IMR-90 (cell line): ENCODE results near the gene CHRNA1. TPM values are rescaled to one million over a fixed set of nuclear protein-coding genes. Genes with fewer than 3 reads are reported as not detected.

ENCODE experiments used
- ATAC-seq: fragments of 200-7000 bp; cut with Tn5 transposase; 2 replicates; pipeline ENCODE4 v1.9.1; 2020; ENCODE audit warnings: low read depth, mild to moderate bottlenecking, moderate library complexity
- BruUV-seq: library from RNA; stranded (reverse); fragments of 400-500 nt; replicated peaks from 2 replicates; lab custom pipeline; 2021; lab: Mats Ljungman, UMichigan
- CTCF ChIA-PET: fragments of 300-600 bp; formaldehyde crosslinking; extraction: SDS; loops from one replicate; lab custom pipeline; 2021; ENCODE audit warnings: antibody characterized with exemption; lab: Yijun Ruan, JAX
- POLR2A ChIA-PET: fragments of 300-600 bp; sonication (Branson Sonifier 250); formaldehyde crosslinking; loops from one replicate; lab custom pipeline; 2022; ENCODE audit warnings: antibody characterized with exemption; ENCODE audit not compliant: unreplicated experiment; lab: Charles Lee
- DNase-seq: peaks from one replicate; pipeline ENCODE4 v3.0.0; 2013
- H2AFZ ChIP-seq: replicated peaks from 2 replicates; pipeline ENCODE3; 2013; ENCODE audit warnings: low read length, mild to moderate bottlenecking; ENCODE audit not compliant: poor library complexity
- H2AK5ac ChIP-seq: 2 replicates; pipeline ENCODE4 v1.6.1; 2013; ENCODE audit warnings: low read depth, low read length, inconsistent platforms
- H2AK9ac ChIP-seq: replicated peaks from 2 replicates; pipeline ENCODE3; 2013; ENCODE audit warnings: mild to moderate bottlenecking, low read depth, low read length, moderate library complexity; ENCODE audit not compliant: poor library complexity
- H2BK120ac ChIP-seq: 2 replicates; pipeline ENCODE4 v1.6.1; 2013; ENCODE audit warnings: low read depth, low read length, inconsistent platforms
- H2BK15ac ChIP-seq: 3 replicates; pipeline ENCODE4 v1.6.1; 2013; ENCODE audit warnings: low read depth, low read length, inconsistent platforms
- H2BK20ac ChIP-seq: 2 replicates; pipeline ENCODE4 v1.6.1; 2013; ENCODE audit warnings: low read depth, mild to moderate bottlenecking, inconsistent platforms, low read length, moderate library complexity
- H2BK5ac ChIP-seq: 2 replicates; pipeline ENCODE4 v1.6.1; 2013; ENCODE audit warnings: mild to moderate bottlenecking, low read depth, low read length, inconsistent platforms; ENCODE audit not compliant: poor library complexity, severe bottlenecking
- H3K14ac ChIP-seq: replicated peaks from 2 replicates; pipeline ENCODE4 v1.6.1; 2013; ENCODE audit warnings: low read depth, low read length, inconsistent platforms
- H3K18ac ChIP-seq: 2 replicates; pipeline ENCODE4 v1.6.1; 2013; ENCODE audit warnings: low read depth, low read length, control low read depth
- H3K23ac ChIP-seq: 2 replicates; pipeline ENCODE4 v1.6.1; 2013; ENCODE audit warnings: low read depth, low read length, inconsistent platforms
- H3K27ac ChIP-seq: 2 replicates; pipeline ENCODE4 v1.5.1; 2013; ENCODE audit warnings: mild to moderate bottlenecking, control low read depth, low read length; ENCODE audit not compliant: insufficient read depth
- H3K27me3 ChIP-seq: 2 replicates; pipeline ENCODE4 v1.6.1; 2013; ENCODE audit warnings: low read length; ENCODE audit not compliant: control insufficient read depth, insufficient read depth
- H3K36me3 ChIP-seq: 2 replicates; pipeline ENCODE4 v1.6.1; 2013; ENCODE audit warnings: low read length, mixed read lengths; ENCODE audit not compliant: control insufficient read depth, insufficient read depth
- H3K4ac ChIP-seq: 2 replicates; pipeline ENCODE4 v1.6.1; 2013; ENCODE audit warnings: low read depth, low read length, inconsistent platforms
- H3K4me1 ChIP-seq: 2 replicates; pipeline ENCODE4 v1.6.1; 2013; ENCODE audit warnings: low read length, mixed read lengths; ENCODE audit not compliant: control insufficient read depth, insufficient read depth
- H3K4me2 ChIP-seq: 2 replicates; pipeline ENCODE4 v1.6.1; 2013; ENCODE audit warnings: low read depth, mild to moderate bottlenecking, control low read depth, low read length, moderate library complexity
- H3K4me3 ChIP-seq: 2 replicates; pipeline ENCODE4 v1.5.1; 2013; ENCODE audit warnings: low read depth, mild to moderate bottlenecking, control low read depth, low read length, moderate library complexity; ENCODE audit not compliant: insufficient read depth
- H3K56ac ChIP-seq: 2 replicates; pipeline ENCODE4 v1.6.1; 2013; ENCODE audit warnings: low read length, inconsistent platforms; ENCODE audit not compliant: insufficient read depth; ENCODE audit errors: extremely low read depth
- H3K79me1 ChIP-seq, 2 experiments: 2 replicates each; pipeline ENCODE4 v1.6.1; 2013; ENCODE audit warnings: low read length in 2 of 2, inconsistent platforms in 1 of 2, low read depth in 1 of 2
- H3K9ac ChIP-seq: 2 replicates; pipeline ENCODE4 v1.6.1; 2013; ENCODE audit warnings: low read depth, low read length, control low read depth
- H3K9me1 ChIP-seq: 2 replicates; pipeline ENCODE4 v1.6.1; 2013; ENCODE audit warnings: low read length, inconsistent platforms; ENCODE audit not compliant: insufficient read depth
- H3K9me3 ChIP-seq: 2 replicates; pipeline ENCODE4 v1.6.1; 2013; ENCODE audit warnings: low read length; ENCODE audit not compliant: control insufficient read depth, insufficient read depth
- H4K20me1 ChIP-seq: 2 replicates; pipeline ENCODE4 v1.6.1; 2013; ENCODE audit warnings: low read length, inconsistent platforms; ENCODE audit not compliant: insufficient read depth
- H4K5ac ChIP-seq: 2 replicates; pipeline ENCODE4 v1.6.1; 2013; ENCODE audit warnings: mild to moderate bottlenecking, low read depth, low read length, control low read depth
- H4K8ac ChIP-seq, 2 experiments: 2 replicates each; pipeline ENCODE4 v1.6.1; 2013; ENCODE audit warnings: low read depth in 2 of 2, low read length in 2 of 2, control low read depth in 1 of 2, inconsistent platforms in 1 of 2
- H4K91ac ChIP-seq: 2 replicates; pipeline ENCODE4 v1.6.1; 2013; ENCODE audit warnings: low read depth, low read length, inconsistent platforms; ENCODE audit not compliant: insufficient read depth
- BHLHE40 ChIP-seq: fragments of 150-350 bp; IDR thresholded peaks from 2 replicates; pipeline ENCODE4 v1.6.1; 2016; ENCODE audit warnings: mild to moderate bottlenecking, low read depth, low read length
- CEBPB ChIP-seq: IDR thresholded peaks from 2 replicates; pipeline ENCODE4 v1.6.1; 2012; ENCODE audit warnings: low read depth, low read length, improper control_type of control experiment
- CHD1 ChIP-seq: IDR thresholded peaks from 2 replicates; pipeline ENCODE4 v1.6.1; 2012; ENCODE audit warnings: low read depth, low read length, improper control_type of control experiment
- FOS ChIP-seq: fragments of 150-350 bp; IDR thresholded peaks from 2 replicates; pipeline ENCODE4 v1.6.1; 2016; ENCODE audit warnings: low read depth, low read length
- MAFK ChIP-seq: IDR thresholded peaks from 2 replicates; pipeline ENCODE4 v1.6.1; 2012; ENCODE audit warnings: low read depth, low read length, improper control_type of control experiment
- MAZ ChIP-seq: IDR thresholded peaks from 2 replicates; pipeline ENCODE4 v1.6.1; 2012; ENCODE audit warnings: low read depth, mild to moderate bottlenecking, low read length, improper control_type of control experiment, moderate library complexity, borderline replicate concordance
- MXI1 ChIP-seq: IDR thresholded peaks from 2 replicates; pipeline ENCODE4 v1.6.1; 2012; ENCODE audit warnings: low read depth, mild to moderate bottlenecking, low read length, moderate library complexity, borderline replicate concordance
- NFE2L2 ChIP-seq: fragments of 150-350 bp; IDR thresholded peaks from 2 replicates; pipeline ENCODE4 v1.6.1; 2016; ENCODE audit warnings: low read depth, mild to moderate bottlenecking, low read length
- POLR2A ChIP-seq: IDR thresholded peaks from 2 replicates; pipeline ENCODE4 v1.6.1; 2012; ENCODE audit warnings: mild to moderate bottlenecking, low read depth, low read length
- RAD21 ChIP-seq: IDR thresholded peaks from 2 replicates; pipeline ENCODE4 v1.6.1; 2012; ENCODE audit warnings: low read length, improper control_type of control experiment
- RCOR1 ChIP-seq: IDR thresholded peaks from 2 replicates; pipeline ENCODE4 v1.6.1; 2012; ENCODE audit warnings: mild to moderate bottlenecking, low read length, improper control_type of control experiment; ENCODE audit not compliant: insufficient replicate concordance
- SMC3 ChIP-seq: fragments of 150-350 bp; IDR thresholded peaks from 2 replicates; pipeline ENCODE4 v1.6.1; 2016; ENCODE audit warnings: low read depth, mild to moderate bottlenecking, antibody characterized with exemption, low read length, moderate library complexity
- WGBS, 2 experiments: methylation state at CpG; one replicate each; pipeline versions ENCODE4 v1.1.5 to v1.1.7; 2013; ENCODE audit warnings: missing lambda C conversion rate in 2 of 2; ENCODE audit not compliant: insufficient read length in 1 of 2; ENCODE audit errors: extremely low coverage in 2 of 2; 5-methylcytosine and 5-hydroxymethylcytosine counted together
- dilution Hi-C: fragments of 300-500 bp; cut with HindIII; formaldehyde crosslinking; loops from one replicate; pipeline ENCODE4 v1.14.3; 2018; ENCODE audit warnings: low sequenced_read_pairs; ENCODE audit not compliant: unreplicated experiment
- in situ Hi-C: fragments of 300-500 bp; cut with MboI; formaldehyde crosslinking; loops from 3 replicates; pipeline ENCODE4 v1.14.3; 2019; ENCODE audit warnings: low sequenced_read_pairs, inconsistent platforms, mixed read lengths
- intact Hi-C: fragments of 100-400 bp; cut with micrococcal nuclease; formaldehyde crosslinking; loops from 2 replicates; pipeline ENCODE4 v1.10.0; 2022
- polyA plus RNA-seq, 3 experiments: library from polyadenylated mRNA; depleted of rRNA; stranded (reverse); fragments of >200 nt; gene quantifications; 2 replicates each; pipeline ENCODE4 v1.2.3, GENCODE V29; 2012; ENCODE audit warnings: low replicate concordance in 1 of 3
- total RNA-seq: library from RNA; depleted of rRNA; stranded (reverse); fragments of >200 nt; gene quantifications from 2 replicates; pipeline ENCODE4 v1.2.3, GENCODE V29; 2012
- TF ChIP-seq, protein P1 (sequence below): fragments of 150-350 bp; IDR thresholded peaks from 2 replicates; pipeline ENCODE4 v1.6.1; 2017; ENCODE audit warnings: mild to moderate bottlenecking, antibody characterized with exemption, low read length, low read depth
- TF ChIP-seq, protein P2 (sequence below): fragments of 150-350 bp; IDR thresholded peaks from 2 replicates; pipeline ENCODE4 v1.6.1; 2016; ENCODE audit warnings: low read depth, mild to moderate bottlenecking, low read length, moderate library complexity, borderline replicate concordance
- TF ChIP-seq, protein P3 (sequence below): conservative IDR thresholded peaks from 2 replicates; pipeline ENCODE4 v1.5.1; 2012; ENCODE audit warnings: mild to moderate bottlenecking, low read depth, low read length, improper control_type of control experiment

Gene CHRNA1
- total and polyA plus RNA-seq, 2 of the 4 experiments (the other 2 are of a cell fraction) = 0.75 to 0.90 TPM

DNA sequence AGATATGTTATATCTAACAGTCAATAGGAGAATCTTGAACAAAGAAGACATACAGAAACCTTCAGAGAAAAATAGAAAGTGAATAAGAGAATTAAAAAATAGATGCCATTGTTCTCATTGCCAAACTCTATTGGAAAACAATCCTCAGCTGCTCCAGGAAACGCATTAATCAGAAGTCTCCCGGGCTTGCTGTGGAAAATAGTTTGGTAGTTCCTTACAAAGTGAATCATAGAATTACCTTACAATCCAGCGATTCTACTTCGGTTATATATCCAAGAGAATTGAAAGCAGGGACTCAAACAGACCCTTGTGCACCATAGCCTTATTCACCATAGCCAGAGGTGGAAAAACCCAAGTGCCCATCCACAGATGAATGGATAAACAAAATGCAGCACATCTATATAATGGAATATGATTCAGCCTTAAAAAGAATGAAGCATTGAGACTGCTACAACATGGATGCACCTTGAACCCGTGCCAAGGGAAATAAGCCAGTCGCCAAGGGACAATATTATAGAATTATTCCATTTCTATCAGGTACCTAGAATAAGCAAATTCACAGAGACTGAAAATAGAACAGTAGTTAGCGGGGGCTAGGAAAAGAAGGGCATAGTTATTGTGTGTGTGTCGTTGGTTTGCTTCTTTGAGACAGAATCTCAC lies 21.9 kb upstream of the CHRNA1 start:
- TF ChIP-seq FOS = no peak
- no peak for TF ChIP-seq CHD1
- no peak for TF ChIP-seq CEBPB
- no peak for TF ChIP-seq RAD21
- no peak for TF ChIP-seq MAFK
- TF ChIP-seq, protein P1, sequence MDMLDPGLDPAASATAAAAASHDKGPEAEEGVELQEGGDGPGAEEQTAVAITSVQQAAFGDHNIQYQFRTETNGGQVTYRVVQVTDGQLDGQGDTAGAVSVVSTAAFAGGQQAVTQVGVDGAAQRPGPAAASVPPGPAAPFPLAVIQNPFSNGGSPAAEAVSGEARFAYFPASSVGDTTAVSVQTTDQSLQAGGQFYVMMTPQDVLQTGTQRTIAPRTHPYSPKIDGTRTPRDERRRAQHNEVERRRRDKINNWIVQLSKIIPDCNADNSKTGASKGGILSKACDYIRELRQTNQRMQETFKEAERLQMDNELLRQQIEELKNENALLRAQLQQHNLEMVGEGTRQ = no peak
- TF ChIP-seq MXI1 = no peak
- TF ChIP-seq, protein P2, sequence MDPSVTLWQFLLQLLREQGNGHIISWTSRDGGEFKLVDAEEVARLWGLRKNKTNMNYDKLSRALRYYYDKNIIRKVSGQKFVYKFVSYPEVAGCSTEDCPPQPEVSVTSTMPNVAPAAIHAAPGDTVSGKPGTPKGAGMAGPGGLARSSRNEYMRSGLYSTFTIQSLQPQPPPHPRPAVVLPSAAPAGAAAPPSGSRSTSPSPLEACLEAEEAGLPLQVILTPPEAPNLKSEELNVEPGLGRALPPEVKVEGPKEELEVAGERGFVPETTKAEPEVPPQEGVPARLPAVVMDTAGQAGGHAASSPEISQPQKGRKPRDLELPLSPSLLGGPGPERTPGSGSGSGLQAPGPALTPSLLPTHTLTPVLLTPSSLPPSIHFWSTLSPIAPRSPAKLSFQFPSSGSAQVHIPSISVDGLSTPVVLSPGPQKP = no peak
- TF ChIP-seq RCOR1 = no peak
- no peak for TF ChIP-seq BHLHE40
- TF ChIP-seq NFE2L2 = no peak
- no peak for TF ChIP-seq SMC3
- TF ChIP-seq POLR2A = no peak
- TF ChIP-seq, protein P3, sequence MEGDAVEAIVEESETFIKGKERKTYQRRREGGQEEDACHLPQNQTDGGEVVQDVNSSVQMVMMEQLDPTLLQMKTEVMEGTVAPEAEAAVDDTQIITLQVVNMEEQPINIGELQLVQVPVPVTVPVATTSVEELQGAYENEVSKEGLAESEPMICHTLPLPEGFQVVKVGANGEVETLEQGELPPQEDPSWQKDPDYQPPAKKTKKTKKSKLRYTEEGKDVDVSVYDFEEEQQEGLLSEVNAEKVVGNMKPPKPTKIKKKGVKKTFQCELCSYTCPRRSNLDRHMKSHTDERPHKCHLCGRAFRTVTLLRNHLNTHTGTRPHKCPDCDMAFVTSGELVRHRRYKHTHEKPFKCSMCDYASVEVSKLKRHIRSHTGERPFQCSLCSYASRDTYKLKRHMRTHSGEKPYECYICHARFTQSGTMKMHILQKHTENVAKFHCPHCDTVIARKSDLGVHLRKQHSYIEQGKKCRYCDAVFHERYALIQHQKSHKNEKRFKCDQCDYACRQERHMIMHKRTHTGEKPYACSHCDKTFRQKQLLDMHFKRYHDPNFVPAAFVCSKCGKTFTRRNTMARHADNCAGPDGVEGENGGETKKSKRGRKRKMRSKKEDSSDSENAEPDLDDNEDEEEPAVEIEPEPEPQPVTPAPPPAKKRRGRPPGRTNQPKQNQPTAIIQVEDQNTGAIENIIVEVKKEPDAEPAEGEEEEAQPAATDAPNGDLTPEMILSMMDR = no peak
- TF ChIP-seq MAZ = no peak
- Histone ChIP-seq H3K4ac (peak overlapping the region; percentile 99), H3K79me1 (peaks cover 0 to 9% of the 10 kb centered on the region in 2 experiments; a peak in 2 of 4 replicates), H3K4me2 (no peak overlapping the region), H4K5ac (peak overlapping the region; percentile 99), H3K14ac (peak overlapping the region; percentile 98; the same call in 1 of the 2 replicates), H3K27ac (peak overlapping the region; percentile 98), H4K91ac (peak overlapping the region; percentile 98), H4K8ac (peak overlapping the region; percentile 76 to 96; a peak in 3 of 4 replicates), H3K9me1 (peaks cover 22% of the 10 kb centered on the region), H2BK15ac (peak overlapping the region; percentile 100; the same call in 2 of the 3 replicates), H2BK20ac (peak overlapping the region; percentile 100), H3K36me3 (no peaks in the 10 kb centered on the region), H2AK9ac (peak overlapping the region; percentile 33), H2BK120ac (peak overlapping the region; percentile 100), H3K4me3 (no peak overlapping the region), H3K23ac (peak overlapping the region; percentile 97; the same call in 1 of the 2 replicates), H3K9me3 (no peaks in the 10 kb centered on the region), H3K27me3 (no peaks in the 10 kb centered on the region), H4K20me1 (no peaks in the 10 kb centered on the region), H3K18ac (peak overlapping the region; percentile 88), H3K4me1 (peaks cover 31% of the 10 kb centered on the region), H2BK5ac (peak overlapping the region; percentile 99), H2AFZ (no peak overlapping the region), H3K56ac (no peak overlapping the region), H3K9ac (no peak overlapping the region), H2AK5ac (peak overlapping the region; percentile 97)
- in situ Hi-C loops = no loop called here
- intact Hi-C loops = loop anchor here (2.0 kb wide), 1 partner anchor 51 kb away; no protein-coding TSS in a partner anchor
- BruUV-seq = no TSS peak
- WGBS, 2 experiments = no CpG with 5 or more reads among the region's 8 CpGs
- peak; percentile 51 for DNase-seq
- ATAC-seq = no peak
- dilution Hi-C loops = no loop called here
- ChIA-PET CTCF (interaction anchor here (0.6 to 1.1 kb wide), 2 partner anchors 200 to 300 kb away, joined by 3 read pairs; no protein-coding TSS in a partner anchor), POLR2A (no interaction called here)
